HT-29 (cell line): ENCODE results near the gene ZNF785. TPM values are rescaled to one million over a fixed set of nuclear protein-coding genes. Genes with fewer than 3 reads are reported as not detected.
"Not testable (repeated sequence)": the region's sequence is repeated elsewhere in the genome, so short reads cannot be mapped to it uniquely, and the experiment has no call there.

Experiments
- DNase-seq: peaks from one replicate; pipeline ENCODE4 v3.0.0-alpha.2; 2015; ENCODE audit warnings: low spot score
- total RNA-seq: library from RNA; depleted of rRNA; stranded (reverse); fragments of >200 nt; shearing (Covaris generic); gene quantifications from 2 replicates; pipeline ENCODE4 v1.2.3, GENCODE V29; 2014; rRNA removed

Gene ZNF785
- total RNA-seq = 7.7 and 12.2 TPM in 2 replicates

- DNase-seq = peak; percentile 98
Measured at GRCh38 chr16:30585400-30586191, at the start of gene ZNF785. TSS of gene ZNF785 (minus strand) at chr16:30585697. CDS start at chr16:30585611, 86 bp downstream.

- DNase-seq = no peak
Measured at GRCh38 chr16:30633526-30633925, 48.0 kb upstream of the ZNF785 start.

GRCh38 chr16:30632454-30632853 is 47.0 kb upstream of the ZNF785 start:
- not testable (repeated sequence) for DNase-seq

GRCh38 chr16:30628628-30629540 is 43.4 kb upstream of the ZNF785 start:
- DNase-seq = peak; percentile 91

- DNase-seq = no peak
Measured at GRCh38 chr16:30626236-30626635, 40.7 kb upstream of the ZNF785 start.

GRCh38 chr16:30623536-30624283 is 38.2 kb upstream of the ZNF785 start:
- DNase-seq = no peak

GRCh38 chr16:30622455-30623032 is 37.0 kb upstream of the ZNF785 start:
- no peak for DNase-seq

- no peak for DNase-seq
Measured at GRCh38 chr16:30621765-30622164, 36.3 kb upstream of the ZNF785 start.

GRCh38 chr16:30620169-30620568 is 34.7 kb upstream of the ZNF785 start:
- no peak for DNase-seq

GRCh38 chr16:30619638-30620037 is 34.1 kb upstream of the ZNF785 start:
- DNase-seq = no peak

GRCh38 chr16:30619202-30619601 is 33.7 kb upstream of the ZNF785 start:
- DNase-seq = no peak

- peak; percentile 68 for DNase-seq
Measured at GRCh38 chr16:30615358-30616091, 30.0 kb upstream of the ZNF785 start.

GRCh38 chr16:30609926-30610839 is 24.7 kb upstream of the ZNF785 start, which contains the start of gene ZNF689:
TSS of gene ZNF689 (minus strand) at chr16:30610389. CDS start at chr16:30610041, 348 bp downstream.
- peak; percentile 98 for DNase-seq

- peak; percentile 6 for DNase-seq
Measured at GRCh38 chr16:30609002-30609925, 23.8 kb upstream of the ZNF785 start.

- DNase-seq = no peak
Measured at GRCh38 chr16:30606004-30606403, 20.5 kb upstream of the ZNF785 start.

GRCh38 chr16:30605158-30605557 is 19.7 kb upstream of the ZNF785 start:
- no peak for DNase-seq

- DNase-seq = no peak
Measured at GRCh38 chr16:30604316-30604947, 18.9 kb upstream of the ZNF785 start.

- no peak for DNase-seq
Measured at GRCh38 chr16:30603945-30604315, 18.4 kb upstream of the ZNF785 start.
